MCF 10A (cell line): ENCODE measurements around the gene LSM7. TPM values are rescaled to one million over a fixed set of nuclear protein-coding genes. Genes with fewer than 3 reads are reported as not detected.

Experiments used
- BruUV-seq: library from RNA; stranded (reverse); fragments of 400-500 nt; replicated peaks from 2 replicates; lab custom pipeline; 2021; lab: Mats Ljungman, UMichigan
- CTCF ChIA-PET: fragments of 300-600 bp; sonication (Branson Sonifier 250); formaldehyde crosslinking; extraction: SDS; loops from one replicate; lab custom pipeline; 2021; ENCODE audit warnings: antibody characterized with exemption, inconsistent platforms; lab: Yijun Ruan, JAX
- POLR2A ChIA-PET: fragments of 300-600, 350-650 bp; sonication (Branson Sonifier 250); formaldehyde crosslinking; extraction: SDS; loops from one replicate; lab custom pipeline; 2020; ENCODE audit warnings: antibody characterized with exemption, inconsistent platforms; lab: Yijun Ruan, JAX
- DNase-seq: peaks from one replicate; pipeline ENCODE4 v3.0.0-alpha.2; 2018; ENCODE audit not compliant: unreplicated experiment
- H3K27ac Mint-ChIP-seq: one replicate; pipeline ENCODE4 v1.8.0; 2022; ENCODE audit warnings: mild to moderate bottlenecking, low read depth, mixed read lengths; ENCODE audit not compliant: unreplicated experiment
- H3K27me3 Mint-ChIP-seq: one replicate; pipeline ENCODE4 v1.8.0; 2022; ENCODE audit warnings: mixed read lengths; ENCODE audit not compliant: insufficient read depth, unreplicated experiment
- H3K36me3 Mint-ChIP-seq: one replicate; pipeline ENCODE4 v1.8.0; 2022; ENCODE audit warnings: mild to moderate bottlenecking, moderate library complexity, mixed read lengths; ENCODE audit not compliant: insufficient read depth, unreplicated experiment
- H3K4me1 Mint-ChIP-seq: one replicate; pipeline ENCODE4 v1.8.0; 2022; ENCODE audit warnings: mixed read lengths; ENCODE audit not compliant: insufficient read depth, unreplicated experiment
- H3K4me3 Mint-ChIP-seq: one replicate; pipeline ENCODE4 v1.8.0; 2022; ENCODE audit warnings: mild to moderate bottlenecking, moderate library complexity, mixed read lengths; ENCODE audit not compliant: unreplicated experiment
- H3K9me3 Mint-ChIP-seq: one replicate; pipeline ENCODE4 v1.8.0; 2022; ENCODE audit warnings: mixed read lengths; ENCODE audit not compliant: unreplicated experiment
- intact Hi-C: fragments of 100-400 bp; cut with micrococcal nuclease; formaldehyde crosslinking; loops from 2 replicates; pipeline ENCODE4 v1.14.1; 2022
- total RNA-seq: library from RNA; stranded (reverse); gene quantifications from 2 replicates; pipeline ENCODE4 v1.2.3, GENCODE V29; 2022
- TF ChIP-seq, protein P1 (sequence below): fragments of 200-600 bp; IDR thresholded peaks from one replicate; pipeline ENCODE4 v1.8.0; 2022; ENCODE audit warnings: antibody characterized with exemption, mild to moderate bottlenecking; ENCODE audit not compliant: unreplicated experiment

LSM7 gene
- total RNA-seq, 1 experiment from 2014 or later, result 135 TPM

DNA sequence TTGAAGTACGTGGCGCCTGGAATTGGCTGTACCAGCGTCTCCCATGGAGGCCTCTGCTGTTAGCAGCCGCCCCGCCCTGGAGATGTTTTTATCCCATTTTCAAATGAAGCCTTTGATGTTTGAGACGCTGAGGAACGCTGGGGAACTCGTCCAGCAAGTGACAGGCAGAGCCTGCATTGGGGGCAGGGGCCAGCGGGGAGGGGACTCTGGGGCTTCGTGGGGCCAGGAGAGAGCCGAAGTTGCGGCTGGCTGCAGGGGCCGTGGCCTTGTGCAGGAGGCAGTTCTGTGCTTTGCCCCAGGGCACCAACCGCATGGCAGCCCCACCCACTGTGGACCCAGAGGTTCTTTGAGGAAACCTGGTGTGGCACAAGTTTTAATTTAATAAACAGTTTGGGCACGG is 13.6 kb upstream of the LSM7 start:
- ChIA-PET CTCF (no interaction called here), POLR2A (no interaction called here)
- intact Hi-C loops, result no loop called here
- H3K9me3 Mint-ChIP-seq, result no peaks in the 10 kb centered on the region
- TF ChIP-seq, protein P1, sequence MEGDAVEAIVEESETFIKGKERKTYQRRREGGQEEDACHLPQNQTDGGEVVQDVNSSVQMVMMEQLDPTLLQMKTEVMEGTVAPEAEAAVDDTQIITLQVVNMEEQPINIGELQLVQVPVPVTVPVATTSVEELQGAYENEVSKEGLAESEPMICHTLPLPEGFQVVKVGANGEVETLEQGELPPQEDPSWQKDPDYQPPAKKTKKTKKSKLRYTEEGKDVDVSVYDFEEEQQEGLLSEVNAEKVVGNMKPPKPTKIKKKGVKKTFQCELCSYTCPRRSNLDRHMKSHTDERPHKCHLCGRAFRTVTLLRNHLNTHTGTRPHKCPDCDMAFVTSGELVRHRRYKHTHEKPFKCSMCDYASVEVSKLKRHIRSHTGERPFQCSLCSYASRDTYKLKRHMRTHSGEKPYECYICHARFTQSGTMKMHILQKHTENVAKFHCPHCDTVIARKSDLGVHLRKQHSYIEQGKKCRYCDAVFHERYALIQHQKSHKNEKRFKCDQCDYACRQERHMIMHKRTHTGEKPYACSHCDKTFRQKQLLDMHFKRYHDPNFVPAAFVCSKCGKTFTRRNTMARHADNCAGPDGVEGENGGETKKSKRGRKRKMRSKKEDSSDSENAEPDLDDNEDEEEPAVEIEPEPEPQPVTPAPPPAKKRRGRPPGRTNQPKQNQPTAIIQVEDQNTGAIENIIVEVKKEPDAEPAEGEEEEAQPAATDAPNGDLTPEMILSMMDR, result no peak
- no peak overlapping the region for H3K27ac Mint-ChIP-seq
- no peaks in the 10 kb centered on the region for H3K27me3 Mint-ChIP-seq
- DNase-seq, result no peak
- peaks cover 18% of the 10 kb centered on the region for H3K36me3 Mint-ChIP-seq
- BruUV-seq, result no TSS peak
- no peak overlapping the region for H3K4me3 Mint-ChIP-seq
- peaks cover 7% of the 10 kb centered on the region for H3K4me1 Mint-ChIP-seq

DNA sequence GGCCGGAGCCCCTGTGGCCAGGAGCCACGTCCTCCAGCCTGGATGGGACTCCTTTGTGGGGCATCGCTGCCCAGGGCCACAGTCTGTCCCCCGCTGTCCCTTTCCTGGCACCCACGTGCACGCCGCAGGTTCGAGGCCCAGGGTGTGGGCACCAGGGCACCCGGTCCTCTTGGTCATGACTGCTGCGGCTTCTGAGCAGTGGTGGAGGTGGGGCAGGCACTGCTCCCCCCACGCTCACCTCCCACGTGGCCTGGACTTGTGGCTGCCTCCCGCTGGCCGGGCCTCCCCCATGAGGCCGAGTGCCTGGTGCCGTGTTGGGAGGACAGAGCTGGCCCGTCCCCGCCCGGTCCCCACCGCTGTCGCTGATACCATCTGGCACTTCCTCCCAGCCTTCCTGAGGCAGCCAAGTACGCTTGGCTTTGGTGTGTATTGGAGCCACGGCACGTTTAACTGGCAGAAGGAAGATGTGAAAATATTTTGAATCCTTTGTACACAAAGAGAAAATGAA is 12.9 kb upstream of the LSM7 start:
- DNase-seq, result no peak
- no peaks in the 10 kb centered on the region for H3K9me3 Mint-ChIP-seq
- TF ChIP-seq, protein P1, result no peak
- intact Hi-C loops, result no loop called here
- H3K4me3 Mint-ChIP-seq, result no peak overlapping the region
- H3K27ac Mint-ChIP-seq, result no peak overlapping the region
- ChIA-PET CTCF (no interaction called here), POLR2A (no interaction called here)
- peaks cover 18% of the 10 kb centered on the region for H3K36me3 Mint-ChIP-seq
- no TSS peak for BruUV-seq
- peaks cover 7% of the 10 kb centered on the region for H3K4me1 Mint-ChIP-seq
- no peaks in the 10 kb centered on the region for H3K27me3 Mint-ChIP-seq

DNA sequence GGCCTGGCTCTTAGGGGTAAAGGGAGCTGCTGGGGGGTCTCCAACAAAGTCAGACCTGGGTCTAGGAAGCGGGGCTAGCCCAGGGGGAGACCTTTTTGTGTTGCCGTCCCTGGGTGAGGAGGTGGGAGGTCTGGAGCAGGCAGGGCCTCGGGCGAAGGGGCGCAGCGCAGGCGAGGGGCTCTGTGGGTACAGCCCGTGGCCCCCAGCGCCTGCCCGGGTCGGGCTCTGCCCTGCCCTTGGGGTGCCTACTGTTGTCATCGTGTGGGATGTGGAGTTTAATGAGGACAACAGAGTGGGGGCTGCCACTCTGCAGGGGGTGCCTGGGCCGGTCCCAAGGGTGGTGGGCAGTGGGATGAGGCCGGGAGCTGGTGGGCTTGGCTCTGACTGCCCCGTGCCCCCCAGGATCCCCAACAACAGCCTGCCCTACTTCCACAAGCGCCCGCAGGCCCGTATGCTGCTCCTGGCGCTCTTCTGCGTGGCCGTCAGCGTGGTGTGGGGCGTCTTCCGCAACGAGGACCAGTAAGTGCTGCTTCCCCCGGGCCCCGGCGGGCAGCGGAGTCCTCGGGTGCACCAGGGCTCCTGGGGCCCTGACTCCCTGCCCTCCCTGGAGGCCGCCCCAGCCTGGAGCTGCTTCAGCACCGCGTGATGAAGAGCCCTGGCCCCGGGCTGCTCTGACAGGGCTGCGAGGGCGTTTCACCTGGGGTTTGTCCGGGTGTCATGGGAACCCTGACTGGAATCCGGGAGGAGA is 12.3 kb upstream of the LSM7 start:
- Mint-ChIP-seq H3K4me3 (no peak overlapping the region), H3K27ac (no peak overlapping the region), H3K4me1 (peaks cover 3% of the 10 kb centered on the region), H3K9me3 (no peaks in the 10 kb centered on the region), H3K27me3 (no peaks in the 10 kb centered on the region), H3K36me3 (peaks cover 18% of the 10 kb centered on the region)
- CTCF ChIA-PET, result interaction anchor here (0.5 kb wide), 1 partner anchor 296 kb away, joined by 3 read pairs; no protein-coding TSS in a partner anchor
- POLR2A ChIA-PET, result no interaction called here
- TF ChIP-seq, protein P1, result no peak
- intact Hi-C loops, result no loop called here
- DNase-seq, result no peak
- BruUV-seq, result no TSS peak

DNA sequence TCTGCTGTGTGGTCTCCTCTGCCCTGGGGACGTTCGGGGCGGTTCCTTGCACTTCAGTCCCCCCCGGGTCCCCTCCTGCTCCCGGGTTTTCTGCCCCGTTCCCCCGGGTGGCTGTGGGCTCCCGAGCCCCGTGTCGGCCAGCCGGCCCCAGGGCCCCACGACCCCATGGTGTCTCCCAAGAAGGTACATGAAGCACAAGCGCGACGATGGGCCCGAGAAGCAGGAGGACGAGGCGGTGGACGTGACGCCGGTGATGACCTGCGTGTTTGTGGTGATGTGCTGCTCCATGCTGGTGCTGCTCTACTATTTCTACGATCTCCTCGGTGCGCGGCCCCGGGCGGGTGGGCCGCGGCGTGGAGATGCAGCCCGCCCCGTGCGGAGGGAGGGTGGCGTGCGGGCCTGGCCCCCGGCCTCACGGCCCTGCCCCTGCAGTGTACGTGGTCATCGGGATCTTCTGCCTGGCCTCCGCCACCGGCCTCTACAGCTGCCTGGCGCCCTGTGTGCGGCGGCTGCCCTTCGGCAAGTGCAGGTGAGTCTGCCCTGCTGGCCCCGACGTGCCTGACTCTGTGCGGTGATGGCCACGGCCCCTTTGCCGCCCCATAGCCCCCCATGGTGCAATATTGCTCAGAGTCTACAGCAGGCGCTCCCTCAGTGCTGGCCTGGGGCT is 11.4 kb upstream of the LSM7 start:
- peaks cover 18% of the 10 kb centered on the region for H3K36me3 Mint-ChIP-seq
- H3K4me3 Mint-ChIP-seq, result no peak overlapping the region
- DNase-seq, result no peak
- BruUV-seq, result no TSS peak
- intact Hi-C loops, result no loop called here
- H3K4me1 Mint-ChIP-seq, result no peaks in the 10 kb centered on the region
- H3K9me3 Mint-ChIP-seq, result no peaks in the 10 kb centered on the region
- H3K27ac Mint-ChIP-seq, result no peak overlapping the region
- CTCF ChIA-PET, result no interaction called here
- TF ChIP-seq, protein P1, result no peak
- POLR2A ChIA-PET, result no interaction called here
- H3K27me3 Mint-ChIP-seq, result no peaks in the 10 kb centered on the region
